Activated CD4-positive, alpha-beta T cell treated with anti-CD3 and anti-CD28 coated beads for 48 hours (primary cell): ENCODE data around the gene ISM1.

Experiments
- DNase-seq: peaks from one replicate; pipeline ENCODE4 v3.0.0-alpha.2; 2020

ISM1 gene

GRCh38 chr20:13220904-13221297 is at the start of gene ISM1:
ISM1 (plus strand) TSS chr20:13221274; CDS start chr20:13221777, 503 bp downstream.
- DNase-seq: peak; percentile 49

GRCh38 chr20:13173201-13173600 is 47.9 kb upstream of the ISM1 start:
- no peak for DNase-seq

- no peak for DNase-seq
Measured at GRCh38 chr20:13174402-13174801, 46.7 kb upstream of the ISM1 start.

- DNase-seq: no peak
Measured at GRCh38 chr20:13180986-13181889, 39.8 kb upstream of the ISM1 start.

DNA sequence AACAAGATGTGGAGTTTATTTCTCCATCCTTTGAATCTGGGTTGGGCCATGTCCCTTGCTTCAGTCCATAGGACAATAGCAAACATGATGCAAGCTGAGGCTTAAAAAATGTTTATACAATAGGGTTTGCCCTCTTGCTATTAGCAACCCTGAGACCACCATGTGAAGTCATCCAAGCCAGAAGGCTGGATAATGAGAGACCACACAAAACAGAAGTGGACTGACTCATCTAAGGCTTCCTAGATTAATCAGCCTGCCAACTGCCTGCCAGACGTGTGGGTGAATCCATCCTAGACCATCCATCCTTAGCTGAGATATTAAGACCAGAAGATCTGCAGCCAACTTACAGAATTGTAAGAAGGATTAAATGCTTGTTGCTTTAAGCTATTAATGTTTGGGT is 38.1 kb upstream of the ISM1 start:
- peak; percentile 21 for DNase-seq

- DNase-seq: no peak
Measured at GRCh38 chr20:13186043-13186774, 34.9 kb upstream of the ISM1 start.

DNA sequence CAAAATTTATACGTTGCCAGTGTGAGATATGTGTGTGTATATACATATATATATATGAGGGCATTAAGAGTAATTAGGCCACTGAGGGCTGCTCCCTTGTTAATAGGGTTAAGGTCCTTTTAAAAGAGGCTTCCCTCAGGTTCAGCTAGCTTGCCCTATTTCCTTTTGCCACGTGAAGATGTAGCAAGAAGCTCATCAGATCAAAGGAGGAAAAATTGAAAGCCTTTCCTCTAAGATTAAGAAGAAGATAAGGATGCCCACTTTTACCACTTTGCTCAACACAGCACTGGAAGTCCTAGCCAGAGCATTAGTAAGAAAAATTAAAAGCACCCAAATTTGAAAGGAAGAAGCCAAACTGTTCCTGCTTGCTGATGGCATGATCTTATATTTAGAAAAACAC is 33.2 kb upstream of the ISM1 start:
- no peak for DNase-seq

- DNase-seq: no peak
Measured at GRCh38 chr20:13199279-13199678, 21.8 kb upstream of the ISM1 start.

- no peak for DNase-seq
Measured at GRCh38 chr20:13200767-13201500, 20.1 kb upstream of the ISM1 start.

- DNase-seq: no peak
Measured at GRCh38 chr20:13202565-13202964, 18.5 kb upstream of the ISM1 start.

GRCh38 chr20:13205425-13205824 is 15.6 kb upstream of the ISM1 start:
- no peak for DNase-seq

GRCh38 chr20:13205848-13206434 is 15.1 kb upstream of the ISM1 start:
- DNase-seq: no peak

DNA sequence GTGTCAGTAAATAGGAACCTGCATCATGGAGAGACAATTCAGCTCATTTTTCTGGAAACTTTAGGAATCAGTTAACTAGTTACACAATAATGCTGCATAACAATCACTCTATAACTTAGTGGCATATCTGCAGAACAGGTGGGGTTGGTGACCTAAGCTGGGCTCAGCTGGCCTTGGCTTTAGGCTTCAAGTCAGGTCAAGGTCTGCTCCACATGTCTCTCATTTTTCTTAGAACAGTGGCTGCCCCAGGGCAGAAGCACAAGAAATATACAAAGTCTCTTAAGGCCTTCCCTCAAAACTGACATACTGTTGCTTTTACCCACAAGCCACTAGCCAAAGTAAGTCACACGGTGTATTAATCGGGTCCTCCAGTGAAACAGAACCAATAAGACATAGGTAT is 14.1 kb upstream of the ISM1 start:
- DNase-seq: no peak

- no peak for DNase-seq
Measured at GRCh38 chr20:13211956-13212618, 9.0 kb upstream of the ISM1 start.

DNA sequence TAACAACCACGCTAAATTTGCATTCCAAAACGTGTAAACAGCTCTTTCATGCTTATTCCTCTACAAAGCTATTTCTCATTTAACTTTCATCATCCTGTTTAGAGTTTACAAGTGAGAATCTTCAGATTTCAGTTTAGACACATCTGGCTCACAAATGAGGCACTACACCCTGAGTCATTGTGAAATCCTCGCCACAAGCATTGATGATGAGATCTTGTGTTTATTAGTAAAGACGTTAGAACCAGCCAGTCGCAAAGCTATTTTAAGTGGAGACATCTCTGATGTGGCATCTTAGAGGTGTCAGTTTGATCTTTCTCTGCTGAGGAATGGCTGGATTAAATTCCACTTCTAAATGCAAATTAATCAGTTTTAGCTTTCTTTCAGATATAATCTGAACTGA is 8.3 kb upstream of the ISM1 start:
- DNase-seq: peak; percentile 26

- no peak for DNase-seq
Measured at GRCh38 chr20:13213335-13213734, 7.7 kb upstream of the ISM1 start.

GRCh38 chr20:13216533-13216932 is 4.5 kb upstream of the ISM1 start:
- DNase-seq: no peak

DNA sequence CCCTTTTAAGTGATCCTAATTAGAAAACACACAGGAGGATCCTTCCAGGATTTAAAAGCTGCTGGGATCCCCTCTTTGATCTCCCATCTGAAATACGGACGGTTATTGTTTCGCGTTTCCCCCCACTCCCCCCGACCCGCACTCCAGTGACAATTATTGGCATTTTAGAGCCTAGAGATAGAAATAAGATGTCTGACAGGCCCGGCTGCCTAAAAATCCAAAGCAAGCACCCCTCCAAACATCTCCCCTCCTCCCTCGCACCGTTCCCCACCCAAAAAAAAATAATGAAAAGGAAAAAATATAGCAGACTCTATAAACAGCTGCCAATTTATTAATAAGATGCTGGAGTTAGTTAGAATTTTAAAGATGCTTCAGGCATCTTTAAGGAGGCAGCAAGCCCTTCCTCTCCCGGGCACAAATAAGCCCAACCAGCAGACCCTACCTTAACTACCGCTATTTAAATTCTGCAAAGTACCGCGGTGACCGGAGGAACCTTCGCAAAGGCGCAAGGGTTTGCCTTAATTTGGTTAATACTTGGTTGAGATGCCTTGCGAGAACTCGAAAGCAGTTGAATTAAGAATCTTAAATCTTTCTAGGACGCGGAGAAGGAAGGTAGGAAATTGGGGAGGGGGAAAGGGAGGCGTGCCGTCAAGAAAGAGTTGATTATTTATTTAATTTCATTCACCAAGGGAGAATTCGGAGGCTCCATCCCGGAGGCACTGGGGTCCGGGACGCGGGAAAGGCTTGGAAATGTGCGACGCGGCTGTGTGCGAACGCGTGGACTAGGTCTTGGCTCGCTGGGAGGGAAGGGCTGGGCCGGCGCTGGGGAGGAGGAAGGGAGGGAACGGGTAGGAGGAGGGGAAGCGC is 1.5 kb upstream of the ISM1 start:
- no peak for DNase-seq

DNA sequence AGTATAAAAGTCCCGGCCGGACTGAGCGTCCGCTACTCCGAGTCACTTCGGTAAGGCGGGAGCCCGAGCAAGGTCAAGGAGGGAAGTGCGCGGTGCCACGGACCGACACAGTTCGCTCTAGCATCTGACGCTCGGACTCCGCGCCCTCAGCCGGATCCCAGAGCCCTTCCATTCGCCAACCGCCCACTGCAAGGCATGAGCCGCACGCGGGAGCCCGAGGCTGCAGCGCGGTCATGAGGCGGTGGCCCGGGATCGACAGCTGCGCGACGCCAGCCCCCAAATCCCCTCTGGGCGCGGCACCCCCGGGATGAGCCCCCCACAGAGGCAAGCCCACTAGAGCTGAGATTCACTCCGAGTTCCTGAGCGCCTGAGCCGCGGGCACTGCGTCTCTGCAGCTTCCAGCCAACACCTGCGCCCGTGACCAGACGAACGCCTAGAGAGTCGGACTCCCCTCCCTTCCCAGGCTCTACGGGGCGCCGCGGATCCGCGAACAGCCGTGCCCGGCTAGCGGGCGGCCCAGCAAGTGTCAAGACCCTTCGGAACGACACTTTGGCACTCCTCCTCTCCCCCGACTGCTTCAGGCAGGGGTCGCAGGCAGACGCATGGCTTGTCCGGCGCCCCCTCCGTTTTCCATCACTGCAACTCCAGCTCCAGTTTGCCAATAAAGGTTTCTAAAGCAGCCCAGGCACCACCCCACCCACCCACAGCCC is 725 bp upstream of the ISM1 start:
- peak; percentile 48 for DNase-seq

- DNase-seq: no peak
Measured at GRCh38 chr20:13221313-13221672, 219 bp downstream of the ISM1 start.
